ENCODE results near the gene WDR82.
A peak's percentile ranks its signal among the peaks of the same experiment; 100 is the strongest.

The WDR82 gene

GRCh38 chr3:52248165-52248541 is 30.3 kb downstream of the WDR82 start:
- H3K4me1 ChIP-seq (ENCODE audit: low read depth, poor library complexity, severe bottlenecking): peaks cover 12% of the 10 kb centered on the region
- no peaks in the 10 kb centered on the region for H3K79me2 ChIP-seq (ENCODE audit: insufficient read depth, low read depth)
- H3K9ac ChIP-seq: no peak overlapping the region
- H4K20me1 ChIP-seq (ENCODE audit: insufficient read depth): no peaks in the 10 kb centered on the region
- H3K27ac ChIP-seq: no peak overlapping the region
- no peak for TF ChIP-seq CTCF (conservative IDR thresholded peaks at IDR 0.05; ENCODE audit: low read depth, low read length)
- H2AFZ ChIP-seq (ENCODE audit: low read depth): no peak overlapping the region
- no peaks in the 10 kb centered on the region for H3K36me3 ChIP-seq (ENCODE audit: insufficient read depth)
- H3K4me3 ChIP-seq (IDR thresholded peaks at IDR 0.05; ENCODE audit: insufficient read depth, low read depth, low read length): no peak overlapping the region
- no peaks in the 10 kb centered on the region for H3K27me3 ChIP-seq (ENCODE audit: insufficient read depth, low read depth)
- no peak overlapping the region for H3K4me2 ChIP-seq

GRCh38 chr3:52247409-52248164 is 30.9 kb downstream of the WDR82 start:
- Histone ChIP-seq H3K4me3 (IDR thresholded peaks at IDR 0.05; ENCODE audit: insufficient read depth, low read depth, low read length) (no peak overlapping the region), H3K4me1 (ENCODE audit: low read depth, poor library complexity, severe bottlenecking) (peaks cover 7% of the 10 kb centered on the region), H4K20me1 (ENCODE audit: insufficient read depth) (no peaks in the 10 kb centered on the region), H3K36me3 (ENCODE audit: insufficient read depth) (no peaks in the 10 kb centered on the region), H3K27ac (no peak overlapping the region), H3K4me2 (no peak overlapping the region), H3K79me2 (ENCODE audit: insufficient read depth, low read depth) (no peaks in the 10 kb centered on the region), H3K27me3 (ENCODE audit: insufficient read depth, low read depth) (no peaks in the 10 kb centered on the region), H3K9ac (no peak overlapping the region), H2AFZ (ENCODE audit: low read depth) (no peak overlapping the region)
- no peak for TF ChIP-seq CTCF (conservative IDR thresholded peaks at IDR 0.05; ENCODE audit: low read depth, low read length)

- no peaks in the 10 kb centered on the region for H3K27me3 ChIP-seq (ENCODE audit: insufficient read depth, low read depth)
- peaks cover 6% of the 10 kb centered on the region for H3K4me1 ChIP-seq (ENCODE audit: low read depth, poor library complexity, severe bottlenecking)
- no peak overlapping the region for H3K9ac ChIP-seq
- H3K79me2 ChIP-seq (ENCODE audit: insufficient read depth, low read depth): no peaks in the 10 kb centered on the region
- no peaks in the 10 kb centered on the region for H3K36me3 ChIP-seq (ENCODE audit: insufficient read depth)
- H4K20me1 ChIP-seq (ENCODE audit: insufficient read depth): no peaks in the 10 kb centered on the region
- peak overlapping the region; percentile 63; the same call in 1 of the 2 replicates for H3K4me2 ChIP-seq
- H3K4me3 ChIP-seq (IDR thresholded peaks at IDR 0.05; ENCODE audit: insufficient read depth, low read depth, low read length): no peak overlapping the region
- no peak overlapping the region for H2AFZ ChIP-seq (ENCODE audit: low read depth)
- TF ChIP-seq CTCF (conservative IDR thresholded peaks at IDR 0.05; ENCODE audit: low read depth, low read length): no peak
- H3K27ac ChIP-seq: no peak overlapping the region
These were observed 31.6 kb downstream of the WDR82 start for GRCh38 chr3:52246728-52247408.

- TF ChIP-seq CTCF (conservative IDR thresholded peaks at IDR 0.05; ENCODE audit: low read depth, low read length): no peak
- H3K27ac ChIP-seq: no peak overlapping the region
- peaks cover 12% of the 10 kb centered on the region for H3K4me1 ChIP-seq (ENCODE audit: low read depth, poor library complexity, severe bottlenecking)
- no peaks in the 10 kb centered on the region for H4K20me1 ChIP-seq (ENCODE audit: insufficient read depth)
- no peaks in the 10 kb centered on the region for H3K36me3 ChIP-seq (ENCODE audit: insufficient read depth)
- H3K4me2 ChIP-seq: peak overlapping the region; percentile 63
- H3K27me3 ChIP-seq (ENCODE audit: insufficient read depth, low read depth): no peaks in the 10 kb centered on the region
- peak overlapping the region; percentile 61; the same call in 1 of the 2 replicates for H2AFZ ChIP-seq (ENCODE audit: low read depth)
- no peaks in the 10 kb centered on the region for H3K79me2 ChIP-seq (ENCODE audit: insufficient read depth, low read depth)
- H3K4me3 ChIP-seq (IDR thresholded peaks at IDR 0.05; ENCODE audit: insufficient read depth, low read depth, low read length): no peak overlapping the region
- peak overlapping the region; percentile 61; the same call in 1 of the 2 replicates for H3K9ac ChIP-seq
These were observed 32.2 kb downstream of the WDR82 start for GRCh38 chr3:52246264-52246620.

Data from KMS-11 (cell line).